Stimulated activated CD4-positive, alpha-beta T cell treated with anti-CD3 and anti-CD28 coated beads, TNF-alpha, amount 100 ng/mL, for 1 hour (primary cell): ENCODE data around the gene C5orf47.
"Not testable (repeated sequence)": the region's sequence is repeated elsewhere in the genome, so short reads cannot be mapped to it uniquely, and the experiment has no call there.

Source experiments
- DNase-seq, 3 donors: peaks; one replicate each; pipeline ENCODE4 v3.0.0-alpha.2; 2020; ENCODE audit warnings: low read depth in 3 of 3, low spot score in 1 of 3

C5orf47 gene

GRCh38 chr5:173969167-173970049 is 19.6 kb upstream of the C5orf47 start:
- no peak for DNase-seq

- DNase-seq, result no peak
Observed at GRCh38 chr5:173970878-173971650, 17.9 kb upstream of the C5orf47 start.

- no peak for DNase-seq
Observed at GRCh38 chr5:173971681-173972345, 17.2 kb upstream of the C5orf47 start.

GRCh38 chr5:173972607-173972924 is 16.4 kb upstream of the C5orf47 start:
- DNase-seq, result no peak

- peak; percentile 41 to 62 (median 54) for DNase-seq
Observed at GRCh38 chr5:173972925-173973615, 15.9 kb upstream of the C5orf47 start.

- DNase-seq, result no peak
Observed at GRCh38 chr5:173973616-173973969, 15.4 kb upstream of the C5orf47 start.

- no peak for DNase-seq
Observed at GRCh38 chr5:173974688-173975239, 14.2 kb upstream of the C5orf47 start.

GRCh38 chr5:173981185-173981761 is 7.7 kb upstream of the C5orf47 start:
- DNase-seq, result no peak

- DNase-seq, result no peak
Observed at GRCh38 chr5:173984218-173984617, 4.8 kb upstream of the C5orf47 start.

- DNase-seq, result no peak
Observed at GRCh38 chr5:173989432-173990082, 587 bp downstream of the C5orf47 start.

GRCh38 chr5:173997331-173997730 is 8.4 kb downstream of the C5orf47 start:
- no peak for DNase-seq

- DNase-seq, result no peak
Observed at GRCh38 chr5:173998531-173998930, 9.6 kb downstream of the C5orf47 start.

GRCh38 chr5:174000076-174000475 is 11.1 kb downstream of the C5orf47 start:
- no peak for DNase-seq

- no peak for DNase-seq
Observed at GRCh38 chr5:174003795-174004194, 14.8 kb downstream of the C5orf47 start.

- DNase-seq, result no peak
Observed at GRCh38 chr5:174008922-174009321, 20.0 kb downstream of the C5orf47 start.

GRCh38 chr5:174010365-174010764 is 21.4 kb downstream of the C5orf47 start:
- no peak for DNase-seq

GRCh38 chr5:174011441-174011840 is 22.5 kb downstream of the C5orf47 start:
- DNase-seq, result no peak

- DNase-seq, result not testable (repeated sequence)
Observed at GRCh38 chr5:174020069-174020927, 31.3 kb downstream of the C5orf47 start.

GRCh38 chr5:174020928-174021304 is 31.9 kb downstream of the C5orf47 start:
- no peak for DNase-seq
